ENCODE measurements around the gene RPRD2. TPM values are rescaled to one million over a fixed set of nuclear protein-coding genes. Genes with fewer than 3 reads are reported as not detected.

The RPRD2 gene
- total RNA-seq, 6 donors from 2014 or later, result 14.6 to 29.8 (median 26.3) TPM

DNA sequence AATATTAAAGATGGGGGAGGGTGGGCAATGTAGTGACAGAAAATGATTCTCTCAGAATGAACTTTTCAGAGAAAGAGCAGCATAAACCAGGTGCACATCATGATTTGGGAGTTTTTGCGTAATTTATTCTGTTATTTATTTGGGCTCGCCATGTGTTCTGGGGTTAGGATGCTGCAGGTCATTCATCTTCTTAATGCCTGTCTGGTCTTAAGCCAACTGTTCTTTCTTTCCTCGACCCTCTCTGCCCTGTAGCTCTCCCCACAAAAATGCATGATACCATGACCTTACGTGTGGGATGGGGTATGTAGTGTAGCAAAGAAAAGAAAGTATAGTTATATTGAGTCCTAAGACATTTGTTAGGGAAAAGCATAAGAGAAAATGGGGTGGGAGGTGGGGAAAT is 110.9 kb downstream of the RPRD2 start:
- 68 to 86% methylated on average over 4 of the region's 4 CpGs for WGBS, 2 donors
- peaks cover 8 to 30% (median 14%) of the 10 kb centered on the region in 4 donors for H3K4me1 ChIP-seq

GRCh38 chr1:150476754-150477153 is 112.8 kb downstream of the RPRD2 start:
- no peak overlapping the region for H3K27ac ChIP-seq
- no peak for DNase-seq
- H3K36me3 ChIP-seq, result peaks cover 0 to 19% (median 13%) of the 10 kb centered on the region in 4 donors
- no peaks in the 10 kb centered on the region for H3K27me3 ChIP-seq
- H3K4me3 ChIP-seq, result no peak overlapping the region
- 69 to 74% methylated on average over 3 of the region's 3 CpGs for WGBS, 2 donors
- no peaks in the 10 kb centered on the region for H3K9me3 ChIP-seq
- H3K4me1 ChIP-seq, result peaks cover 8 to 30% (median 14%) of the 10 kb centered on the region in 4 donors
- no peak for TF ChIP-seq CTCF (IDR thresholded peaks at IDR 0.05)
- no peak for TF ChIP-seq POLR2A (IDR thresholded peaks at IDR 0.05)
- no peak for TF ChIP-seq POLR2AphosphoS5 (IDR thresholded peaks at IDR 0.05)
- TF ChIP-seq EP300 (IDR thresholded peaks at IDR 0.05), result no peak
- no peak for ATAC-seq (ENCODE audit: low FRiP score in 2 of 2)

More for the DNA sequence above, 110.9 kb downstream of the RPRD2 start:
- no peak overlapping the region for H3K27ac ChIP-seq
- DNase-seq, result no peak
- ATAC-seq (ENCODE audit: low FRiP score in 2 of 2), result no peak
- no peaks in the 10 kb centered on the region for H3K9me3 ChIP-seq
- no peak overlapping the region for H3K4me3 ChIP-seq
- H3K27me3 ChIP-seq, result no peaks in the 10 kb centered on the region
- TF ChIP-seq CTCF (IDR thresholded peaks at IDR 0.05), result no peak
- no peak for TF ChIP-seq POLR2A (IDR thresholded peaks at IDR 0.05)
- TF ChIP-seq POLR2AphosphoS5 (IDR thresholded peaks at IDR 0.05), result no peak
- no peak for TF ChIP-seq EP300 (IDR thresholded peaks at IDR 0.05)
- peaks cover 8 to 36% (median 28%) of the 10 kb centered on the region in 4 donors for H3K36me3 ChIP-seq

- WGBS, 2 donors, result 45 to 68% methylated on average over 1 of the region's 1 CpG
- H3K27ac ChIP-seq, result peak overlapping the region in 1 of 4 donors; percentile 40
- TF ChIP-seq POLR2A (IDR thresholded peaks at IDR 0.05), result no peak
- TF ChIP-seq CTCF (IDR thresholded peaks at IDR 0.05), result no peak
- no peak for TF ChIP-seq POLR2AphosphoS5 (IDR thresholded peaks at IDR 0.05)
- TF ChIP-seq EP300 (IDR thresholded peaks at IDR 0.05), result no peak
Measured at GRCh38 chr1:150477320-150477719, 113.4 kb downstream of the RPRD2 start.

DNA sequence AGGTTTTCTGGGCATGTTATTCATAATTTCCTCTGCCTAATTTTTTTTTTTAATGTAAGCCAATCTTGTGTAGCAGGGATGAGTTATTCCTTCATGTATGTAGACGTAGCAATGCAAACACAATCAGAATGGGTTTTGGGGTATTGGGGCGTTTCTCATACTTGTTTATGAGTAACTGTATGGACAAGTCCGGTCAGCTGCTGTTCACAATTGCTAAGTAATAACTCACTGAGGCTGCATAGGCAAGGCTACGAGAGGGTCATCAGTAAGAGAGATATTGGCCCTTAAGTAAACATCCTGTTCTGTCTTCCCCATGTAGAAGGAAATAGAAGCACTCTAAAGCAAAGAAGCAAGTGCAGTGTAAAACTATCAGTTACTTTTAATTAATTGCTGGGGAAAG is 113.8 kb downstream of the RPRD2 start:
- no peak overlapping the region for H3K27ac ChIP-seq
- DNase-seq (no peak), ATAC-seq (ENCODE audit: low FRiP score in 2 of 2) (no peak)
- H3K4me1 ChIP-seq, result peaks cover 8 to 30% (median 14%) of the 10 kb centered on the region in 4 donors
- H3K4me3 ChIP-seq, result no peak overlapping the region
- WGBS, 2 donors, result 43 to 45% methylated on average over 4 of the region's 4 CpGs
- no peak for TF ChIP-seq POLR2A (IDR thresholded peaks at IDR 0.05)
- TF ChIP-seq CTCF (IDR thresholded peaks at IDR 0.05), result no peak
- no peak for TF ChIP-seq POLR2AphosphoS5 (IDR thresholded peaks at IDR 0.05)
- no peak for TF ChIP-seq EP300 (IDR thresholded peaks at IDR 0.05)
- H3K27me3 ChIP-seq, result no peaks in the 10 kb centered on the region
- peaks cover 0 to 9% (median 3%) of the 10 kb centered on the region in 4 donors for H3K36me3 ChIP-seq
- no peaks in the 10 kb centered on the region for H3K9me3 ChIP-seq

More at GRCh38 chr1:150477320-150477719, 113.4 kb downstream of the RPRD2 start:
- Histone ChIP-seq H3K36me3 (peaks cover 0 to 13% (median 7%) of the 10 kb centered on the region in 4 donors), H3K9me3 (no peaks in the 10 kb centered on the region), H3K4me1 (peaks cover 8 to 30% (median 14%) of the 10 kb centered on the region in 4 donors), H3K4me3 (no peak overlapping the region), H3K27me3 (no peaks in the 10 kb centered on the region)
- ATAC-seq (ENCODE audit: low FRiP score in 2 of 2) (no peak), DNase-seq (no peak)

- TF ChIP-seq POLR2A (IDR thresholded peaks at IDR 0.05) (no peak), POLR2AphosphoS5 (IDR thresholded peaks at IDR 0.05) (no peak), CTCF (IDR thresholded peaks at IDR 0.05) (no peak), EP300 (IDR thresholded peaks at IDR 0.05) (no peak)
- Histone ChIP-seq H3K27me3 (no peaks in the 10 kb centered on the region), H3K4me1 (peaks cover 8 to 22% (median 12%) of the 10 kb centered on the region in 4 donors), H3K9me3 (no peaks in the 10 kb centered on the region), H3K4me3 (no peak overlapping the region), H3K36me3 (no peaks in the 10 kb centered on the region), H3K27ac (no peak overlapping the region)
- DNase-seq (no peak), ATAC-seq (ENCODE audit: low FRiP score in 2 of 2) (no peak)
- WGBS, 2 donors, result 75 to 77% methylated on average over 4 of the region's 4 CpGs
Measured at GRCh38 chr1:150479370-150479769, 115.4 kb downstream of the RPRD2 start.
